Brain microvascular endothelial cell (primary cell): ENCODE data around the gene MAP9.

Experiments used
- DNase-seq: peaks from one replicate; pipeline ENCODE4 v3.0.0-alpha.2; 2020
- H3K27ac ChIP-seq: fragments of 250-450 bp; sonication (Bioruptor Pico); 2 replicates; pipeline ENCODE4 v1.5.1; 2020; ENCODE audit warnings: mild to moderate bottlenecking, moderate library complexity
- H3K27me3 ChIP-seq: fragments of 250-450 bp; sonication (Bioruptor Pico); replicated peaks from 2 replicates; pipeline ENCODE4 v1.5.1; 2020; ENCODE audit warnings: mild to moderate bottlenecking
- H3K36me3 ChIP-seq: fragments of 250-450 bp; sonication (Bioruptor Pico); replicated peaks from 2 replicates; pipeline ENCODE4 v1.5.1; 2020; ENCODE audit warnings: mild to moderate bottlenecking
- H3K4me3 ChIP-seq: 2 replicates; pipeline ENCODE4 v1.5.1; 2011; ENCODE audit warnings: low read depth, mild to moderate bottlenecking, control low read depth, low read length, moderate library complexity
- CTCF ChIP-seq: IDR thresholded peaks from 2 replicates; pipeline ENCODE4 v1.5.1; 2011; ENCODE audit warnings: low read depth, mild to moderate bottlenecking, moderate library complexity, low read length, control low read depth, inconsistent platforms; ENCODE audit errors: missing control alignments
- in situ Hi-C: cut with HindIII; loops from 2 replicates; pipeline ENCODE4 v1.10.0; 2017; ENCODE audit warnings: low sequenced_read_pairs, low pct_ligation_motif_present

Gene MAP9

GRCh38 chr4:155411546-155411945 is 34.8 kb upstream of the MAP9 start:
- no peak for TF ChIP-seq CTCF
- no peak overlapping the region for H3K4me3 ChIP-seq
- in situ Hi-C loops, result no loop called here
- H3K27me3 ChIP-seq, result no peaks in the 10 kb centered on the region
- DNase-seq, result no peak
- H3K36me3 ChIP-seq, result no peaks in the 10 kb centered on the region
- no peak overlapping the region for H3K27ac ChIP-seq

- TF ChIP-seq CTCF, result no peak
- H3K27me3 ChIP-seq, result no peaks in the 10 kb centered on the region
- no peak overlapping the region for H3K4me3 ChIP-seq
- no peaks in the 10 kb centered on the region for H3K36me3 ChIP-seq
- in situ Hi-C loops, result no loop called here
- H3K27ac ChIP-seq, result no peak overlapping the region
- no peak for DNase-seq
Observed at GRCh38 chr4:155408796-155409195, 32.0 kb upstream of the MAP9 start.

- in situ Hi-C loops, result no loop called here
- Histone ChIP-seq H3K36me3 (no peaks in the 10 kb centered on the region), H3K27me3 (no peaks in the 10 kb centered on the region), H3K4me3 (no peak overlapping the region), H3K27ac (no peak overlapping the region)
- no peak for DNase-seq
- TF ChIP-seq CTCF, result no peak
Observed at GRCh38 chr4:155407480-155407879, 30.7 kb upstream of the MAP9 start.

GRCh38 chr4:155405059-155405458 is 28.3 kb upstream of the MAP9 start:
- no peak for TF ChIP-seq CTCF
- Histone ChIP-seq H3K36me3 (no peaks in the 10 kb centered on the region), H3K27me3 (no peaks in the 10 kb centered on the region), H3K4me3 (no peak overlapping the region), H3K27ac (no peak overlapping the region)
- DNase-seq, result no peak
- in situ Hi-C loops, result no loop called here

DNA sequence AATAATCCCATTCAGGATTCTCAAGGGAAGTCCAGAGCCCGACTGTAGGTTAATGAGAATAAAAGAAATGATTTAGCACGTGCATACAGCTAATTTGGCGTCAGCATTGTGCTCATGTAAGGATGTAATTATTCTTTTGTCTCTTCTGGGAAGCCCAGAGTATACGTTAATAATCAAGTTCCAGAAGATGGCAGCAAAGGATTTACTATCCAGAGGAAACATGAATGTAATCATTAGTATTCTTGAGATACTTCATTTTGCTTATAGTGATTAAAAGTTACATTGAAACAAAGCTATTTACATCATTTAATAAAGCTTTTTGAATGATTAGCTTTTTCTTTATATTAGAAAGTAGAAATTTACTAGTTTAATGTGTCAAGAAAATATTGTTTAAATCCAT is 27.1 kb upstream of the MAP9 start:
- DNase-seq, result peak; percentile 11
- H3K27me3 ChIP-seq, result no peaks in the 10 kb centered on the region
- TF ChIP-seq CTCF, result peak; percentile 7
- no peak overlapping the region for H3K4me3 ChIP-seq
- no peak overlapping the region for H3K27ac ChIP-seq
- in situ Hi-C loops, result no loop called here
- H3K36me3 ChIP-seq, result no peaks in the 10 kb centered on the region

DNA sequence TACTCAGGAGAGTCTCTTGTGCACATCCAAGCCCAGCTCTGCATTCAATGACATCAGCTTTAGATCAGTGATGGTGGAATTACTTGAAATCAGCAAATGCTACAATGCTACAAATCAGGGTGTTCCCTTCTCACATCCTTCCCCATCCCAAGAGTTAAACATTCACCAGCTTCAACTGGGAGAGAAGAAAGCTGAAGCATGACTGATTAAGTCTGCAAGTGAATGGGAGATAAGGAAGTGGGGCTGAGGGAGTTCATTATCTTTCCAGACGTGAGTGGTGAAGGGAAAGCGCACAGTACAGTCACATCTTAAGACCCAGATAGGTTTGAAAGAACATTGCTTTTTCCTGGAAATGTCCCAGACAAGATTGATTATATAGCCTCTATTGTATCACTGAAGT is 26.2 kb upstream of the MAP9 start:
- no peak overlapping the region for H3K27ac ChIP-seq
- H3K4me3 ChIP-seq, result no peak overlapping the region
- no peak for DNase-seq
- no peaks in the 10 kb centered on the region for H3K36me3 ChIP-seq
- in situ Hi-C loops, result no loop called here
- no peaks in the 10 kb centered on the region for H3K27me3 ChIP-seq
- no peak for TF ChIP-seq CTCF
